ENCODE measurements around the gene COL16A1.

COL16A1 gene

GRCh38 chr1:31640179-31640578, 63.6 kb downstream of the COL16A1 start:
- in situ Hi-C loops (cut with MboI; ENCODE audit: low pct_unique_long_range_greater_than_20kb, low sequenced_read_pairs) = no loop called here
- no peak for DNase-seq

DNA sequence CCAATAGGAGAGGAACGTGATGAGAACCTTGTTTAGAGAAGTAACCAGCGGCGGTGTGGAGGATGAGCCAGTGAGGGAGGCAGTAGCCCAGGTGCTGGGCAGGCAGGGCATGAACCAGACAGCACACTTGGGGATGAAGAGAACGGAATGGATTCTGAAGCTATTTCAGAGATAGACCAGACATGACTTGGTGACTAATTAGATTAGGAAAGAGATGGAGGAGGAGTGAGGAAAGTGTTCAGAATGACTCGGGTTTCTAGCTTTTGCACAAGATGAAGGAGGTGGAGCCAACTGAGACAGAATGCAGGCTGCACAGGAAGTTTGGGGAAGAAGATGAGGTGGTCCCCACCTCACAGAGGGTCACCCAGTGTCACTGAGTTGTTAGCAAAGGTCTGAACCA, 64.3 kb downstream of the COL16A1 start:
- no peak for DNase-seq
- in situ Hi-C loops (cut with MboI; ENCODE audit: low pct_unique_long_range_greater_than_20kb, low sequenced_read_pairs) = no loop called here

GRCh38 chr1:31637915-31638673, 65.7 kb downstream of the COL16A1 start:
- in situ Hi-C loops (cut with MboI; ENCODE audit: low pct_unique_long_range_greater_than_20kb, low sequenced_read_pairs) = no loop called here
- DNase-seq = no peak

GRCh38 chr1:31633117-31633516, 70.7 kb downstream of the COL16A1 start:
- in situ Hi-C loops (cut with MboI; ENCODE audit: low pct_unique_long_range_greater_than_20kb, low sequenced_read_pairs) = no loop called here
- DNase-seq = peak; percentile 43

DNA sequence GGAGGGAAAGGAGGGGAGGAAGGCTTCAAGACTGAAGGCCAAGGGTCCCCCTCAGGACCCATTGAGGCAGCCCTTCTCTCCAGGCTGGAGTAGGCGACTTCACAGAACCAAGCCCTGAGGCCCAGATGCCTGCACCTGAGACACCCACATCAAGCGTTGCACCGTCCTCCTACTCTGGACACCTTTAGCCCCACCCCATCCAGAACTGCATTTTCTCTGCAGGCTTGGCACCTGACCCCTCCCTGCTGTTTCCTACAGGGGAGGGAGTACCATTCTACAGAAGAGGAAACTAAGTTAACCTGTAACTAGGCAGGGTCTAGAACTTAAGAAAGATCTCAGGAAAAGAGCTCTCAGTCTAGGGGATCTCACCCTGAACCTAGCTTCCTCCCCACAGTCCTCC, 71.2 kb downstream of the COL16A1 start:
- in situ Hi-C loops (cut with MboI; ENCODE audit: low pct_unique_long_range_greater_than_20kb, low sequenced_read_pairs) = no loop called here
- DNase-seq = no peak

DNA sequence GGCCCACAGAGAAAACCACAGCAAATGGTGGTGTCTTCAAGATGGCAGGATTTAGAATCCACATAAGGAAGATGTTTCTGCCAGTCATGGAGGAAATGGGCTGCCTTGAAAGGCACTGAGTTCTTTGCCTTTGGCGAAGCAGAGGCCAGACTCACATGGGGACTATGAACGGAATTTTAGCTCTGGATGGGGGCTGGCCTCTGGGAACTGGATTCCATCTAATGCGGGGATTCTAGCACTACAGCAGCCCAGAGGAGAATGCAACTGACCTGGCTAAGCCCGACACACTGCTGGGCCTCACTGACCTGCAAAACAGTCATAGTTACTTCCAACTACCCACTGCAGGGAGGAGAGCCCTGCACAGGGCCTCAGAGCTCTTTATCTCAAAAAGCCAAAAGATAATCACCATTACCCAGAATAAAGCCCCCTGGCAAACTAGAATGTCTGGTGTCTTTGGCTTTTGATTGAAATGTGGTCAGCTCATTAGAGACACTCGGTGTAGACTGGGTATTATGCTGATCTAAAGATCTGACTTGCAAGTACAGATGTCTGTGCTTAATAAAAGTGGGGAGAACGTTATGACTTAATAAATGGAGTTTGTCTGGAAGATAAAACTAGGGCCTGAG, 74.8 kb downstream of the COL16A1 start:
- in situ Hi-C loops (cut with MboI; ENCODE audit: low pct_unique_long_range_greater_than_20kb, low sequenced_read_pairs) = no loop called here
- no peak for DNase-seq

DNA sequence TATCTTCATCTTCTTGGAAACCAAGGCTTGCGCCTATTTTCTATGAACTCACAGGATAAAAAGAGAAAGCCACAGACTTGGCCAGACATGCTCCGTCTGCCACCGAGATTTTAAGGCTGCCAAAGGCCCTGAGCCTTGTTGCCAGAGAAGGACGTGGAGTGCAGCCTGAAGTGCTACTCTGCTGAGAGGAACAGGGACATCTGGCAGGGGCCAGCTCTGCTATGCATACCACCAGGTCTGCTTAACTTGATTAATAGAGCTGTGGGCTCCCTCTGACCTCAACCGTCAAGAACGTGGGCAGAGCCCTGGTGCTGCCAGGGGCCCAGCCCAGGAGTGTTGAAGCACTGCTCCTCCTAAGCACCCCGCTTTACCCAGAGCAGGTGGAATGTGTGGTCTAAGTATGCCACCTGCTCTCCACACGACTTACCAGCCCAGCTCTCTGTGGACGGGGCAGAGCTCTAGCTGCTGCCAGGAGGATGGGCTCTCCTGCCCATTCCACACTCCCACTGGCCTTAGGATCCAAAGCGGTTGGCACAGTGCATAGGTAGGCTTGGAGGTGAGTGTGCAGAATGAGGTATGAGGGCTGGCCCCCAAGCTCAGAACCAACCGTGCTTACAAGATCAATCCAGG, 75.8 kb downstream of the COL16A1 start:
- no peak for DNase-seq
- in situ Hi-C loops (cut with MboI; ENCODE audit: low pct_unique_long_range_greater_than_20kb, low sequenced_read_pairs) = no loop called here

DNA sequence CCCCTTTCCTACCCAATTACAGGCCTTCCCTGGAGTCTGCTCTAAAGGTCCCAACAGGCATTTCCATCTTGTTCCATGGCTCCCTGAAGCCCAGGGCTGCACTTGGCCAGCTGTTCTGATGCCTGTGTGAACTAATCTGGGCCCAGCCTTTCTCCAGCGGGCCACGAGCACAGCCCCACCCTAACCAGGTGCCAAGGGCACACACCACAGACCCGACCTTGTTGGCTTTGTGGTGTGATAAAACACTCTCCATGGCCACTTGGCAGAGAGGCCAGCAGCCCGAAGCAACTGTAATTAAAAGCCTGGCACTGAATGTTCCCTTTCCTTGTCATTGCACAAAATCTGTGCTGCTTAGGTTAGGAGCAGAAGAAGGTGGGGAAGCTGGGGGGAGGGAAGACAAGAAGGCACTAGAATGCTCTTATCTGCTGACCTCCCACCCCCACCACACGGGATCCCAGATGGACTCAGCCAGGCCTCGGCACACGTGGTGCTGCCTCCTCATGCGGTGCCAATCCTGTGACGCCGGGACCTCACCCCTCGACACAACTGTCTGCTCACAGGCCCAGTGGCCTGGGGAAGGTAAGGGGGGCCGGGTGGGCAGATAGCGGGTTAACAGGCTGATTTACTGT, 76.4 kb downstream of the COL16A1 start:
- DNase-seq = no peak
- in situ Hi-C loops (cut with MboI; ENCODE audit: low pct_unique_long_range_greater_than_20kb, low sequenced_read_pairs) = no loop called here

DNA sequence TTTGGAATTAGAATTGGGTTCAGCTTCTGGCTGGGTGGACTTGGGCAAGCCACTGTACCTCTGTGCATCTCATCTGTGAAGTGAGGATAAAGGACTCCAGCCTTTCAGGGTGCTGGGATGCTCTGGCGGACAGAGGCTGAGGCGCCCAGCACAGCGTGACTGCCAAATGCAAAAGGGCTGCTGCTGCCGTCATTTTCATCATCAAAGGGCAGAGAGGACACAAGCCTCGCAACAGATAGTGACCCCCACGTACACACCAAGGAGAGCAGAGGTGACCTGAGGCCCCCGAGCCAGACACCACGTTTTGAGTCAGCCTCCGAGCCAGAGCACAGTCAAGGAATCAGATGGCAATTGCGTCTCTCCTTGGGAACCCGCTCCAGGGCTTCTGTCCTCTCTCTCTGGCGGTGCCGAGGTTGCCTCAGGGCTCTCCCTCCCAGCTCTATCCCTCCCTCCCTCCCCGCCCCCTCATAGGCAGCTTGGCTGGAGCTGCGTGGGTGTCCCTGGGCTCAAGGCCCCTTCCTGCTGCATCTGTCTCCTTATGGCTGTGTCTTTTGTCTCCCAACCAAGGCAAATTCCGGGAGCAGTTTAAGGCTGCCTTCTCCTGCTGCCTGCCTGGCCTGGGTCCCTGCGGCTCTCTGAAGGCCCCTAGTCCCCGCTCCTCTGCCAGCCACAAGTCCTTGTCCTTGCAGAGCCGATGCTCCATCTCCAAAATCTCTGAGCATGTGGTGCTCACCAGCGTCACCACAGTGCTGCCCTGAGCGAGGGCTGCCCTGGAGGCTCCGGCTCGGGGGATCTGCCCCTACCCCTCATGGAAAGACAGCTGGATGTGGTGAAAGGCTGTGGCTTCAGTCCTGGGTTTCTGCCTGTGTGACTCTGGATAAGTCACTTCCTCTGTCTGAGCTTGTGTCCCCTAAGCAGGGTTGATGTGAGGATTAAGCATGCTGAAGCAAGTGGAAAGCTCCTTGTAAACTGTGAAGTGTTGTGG, 77.3 kb downstream of the COL16A1 start:
- DNase-seq = no peak
- in situ Hi-C loops (cut with MboI; ENCODE audit: low pct_unique_long_range_greater_than_20kb, low sequenced_read_pairs) = no loop called here

GRCh38 chr1:31625561-31626222, 78.1 kb downstream of the COL16A1 start:
- in situ Hi-C loops (cut with MboI; ENCODE audit: low pct_unique_long_range_greater_than_20kb, low sequenced_read_pairs) = no loop called here
- DNase-seq = no peak

DNA sequence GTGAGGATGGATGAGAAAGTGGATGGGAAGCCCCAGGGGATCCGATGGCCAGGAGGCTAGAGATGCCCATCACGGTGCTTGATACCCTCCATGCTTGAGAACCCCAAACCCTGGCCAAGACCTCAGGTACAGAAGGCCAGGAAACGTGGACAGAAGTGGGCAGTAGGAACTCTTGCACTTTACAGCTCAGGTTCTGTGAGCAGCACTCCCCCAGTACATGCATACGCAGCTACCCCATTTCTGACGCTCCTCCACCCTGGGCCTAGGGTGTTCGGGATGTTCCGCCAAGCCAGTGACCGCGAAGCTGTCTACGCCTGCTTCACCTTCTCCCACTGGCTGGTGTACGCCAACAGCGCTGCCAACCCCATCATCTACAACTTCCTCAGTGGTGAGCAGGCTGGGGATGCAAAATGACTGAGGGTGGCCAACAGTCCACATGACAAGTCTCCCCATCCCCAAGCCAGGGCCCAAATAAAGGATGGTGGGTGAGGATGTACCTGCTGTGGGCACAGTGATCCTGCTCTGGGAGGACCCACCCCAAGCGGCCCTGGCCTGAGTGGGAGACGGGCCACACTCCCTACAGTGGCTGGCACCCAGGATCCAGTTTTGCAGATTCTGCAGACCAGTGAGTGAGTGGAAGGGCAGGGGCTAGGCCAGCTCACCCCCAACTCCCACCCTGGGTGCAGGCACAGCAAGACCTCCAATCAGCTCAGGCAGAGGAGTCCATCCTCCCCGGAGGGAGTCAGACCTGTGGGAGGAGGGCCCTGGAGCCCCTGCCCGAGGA, 78.9 kb downstream of the COL16A1 start:
- in situ Hi-C loops (cut with MboI; ENCODE audit: low pct_unique_long_range_greater_than_20kb, low sequenced_read_pairs) = no loop called here
- no peak for DNase-seq

DNA sequence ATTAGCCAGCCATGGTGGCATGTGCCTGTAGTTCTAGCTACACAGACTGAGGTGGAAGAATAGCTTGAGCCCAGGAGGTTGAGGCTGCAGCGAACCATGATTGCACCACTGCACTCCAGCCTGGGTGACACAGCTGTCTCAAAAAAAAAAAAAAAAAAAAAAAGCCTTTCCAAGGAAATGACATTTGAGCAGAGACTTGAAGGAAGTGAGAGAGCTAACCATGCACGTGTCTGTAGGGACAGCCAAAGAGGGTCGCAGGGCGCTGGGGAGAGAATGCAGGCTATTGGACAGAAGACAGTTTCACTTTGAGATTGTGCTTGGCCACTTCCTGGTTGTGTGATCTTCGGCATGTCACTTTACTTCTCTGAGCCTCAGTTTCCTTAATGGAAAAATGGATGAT, 79.5 kb downstream of the COL16A1 start:
- in situ Hi-C loops (cut with MboI; ENCODE audit: low pct_unique_long_range_greater_than_20kb, low sequenced_read_pairs) = no loop called here

DNA sequence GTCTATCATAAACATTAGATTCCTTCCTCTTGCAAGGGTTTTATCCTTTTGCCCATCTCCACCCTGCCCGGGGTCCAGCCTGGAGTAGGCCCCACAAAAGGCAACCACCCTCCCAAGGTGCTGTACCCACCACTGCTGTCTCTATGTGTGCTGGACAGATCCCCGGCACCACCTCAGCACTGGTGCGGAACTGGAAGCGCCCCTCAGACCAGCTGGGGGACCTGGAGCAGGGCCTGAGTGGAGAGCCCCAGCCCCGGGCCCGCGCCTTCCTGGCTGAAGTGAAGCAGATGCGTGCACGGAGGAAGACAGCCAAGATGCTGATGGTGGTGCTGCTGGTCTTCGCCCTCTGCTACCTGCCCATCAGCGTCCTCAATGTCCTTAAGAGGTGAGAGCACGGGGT, 80.5 kb downstream of the COL16A1 start:
- DNase-seq = no peak
- in situ Hi-C loops (cut with MboI; ENCODE audit: low pct_unique_long_range_greater_than_20kb, low sequenced_read_pairs) = no loop called here

More for the DNA sequence above, 79.5 kb downstream of the COL16A1 start:
- DNase-seq = no peak

- in situ Hi-C loops (cut with MboI; ENCODE audit: low pct_unique_long_range_greater_than_20kb, low sequenced_read_pairs) = no loop called here
- no peak for DNase-seq
Measured at GRCh38 chr1:31621847-31622730, 81.7 kb downstream of the COL16A1 start.

DNA sequence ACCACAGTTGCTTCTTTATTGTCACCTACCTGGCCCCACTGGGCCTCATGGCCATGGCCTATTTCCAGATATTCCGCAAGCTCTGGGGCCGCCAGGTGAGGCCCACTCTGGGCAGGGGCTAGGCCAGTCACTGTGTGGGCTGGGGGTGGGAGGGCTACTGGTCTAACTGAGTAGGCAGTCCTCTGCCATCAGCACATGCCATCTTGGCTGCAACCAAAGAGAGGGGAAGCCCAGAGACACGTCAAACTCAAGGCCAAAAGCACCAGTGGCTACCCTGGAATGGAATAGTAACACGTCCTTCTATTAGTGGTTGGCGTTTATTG, 82.4 kb downstream of the COL16A1 start:
- in situ Hi-C loops (cut with MboI; ENCODE audit: low pct_unique_long_range_greater_than_20kb, low sequenced_read_pairs) = no loop called here
- DNase-seq = no peak

DNA sequence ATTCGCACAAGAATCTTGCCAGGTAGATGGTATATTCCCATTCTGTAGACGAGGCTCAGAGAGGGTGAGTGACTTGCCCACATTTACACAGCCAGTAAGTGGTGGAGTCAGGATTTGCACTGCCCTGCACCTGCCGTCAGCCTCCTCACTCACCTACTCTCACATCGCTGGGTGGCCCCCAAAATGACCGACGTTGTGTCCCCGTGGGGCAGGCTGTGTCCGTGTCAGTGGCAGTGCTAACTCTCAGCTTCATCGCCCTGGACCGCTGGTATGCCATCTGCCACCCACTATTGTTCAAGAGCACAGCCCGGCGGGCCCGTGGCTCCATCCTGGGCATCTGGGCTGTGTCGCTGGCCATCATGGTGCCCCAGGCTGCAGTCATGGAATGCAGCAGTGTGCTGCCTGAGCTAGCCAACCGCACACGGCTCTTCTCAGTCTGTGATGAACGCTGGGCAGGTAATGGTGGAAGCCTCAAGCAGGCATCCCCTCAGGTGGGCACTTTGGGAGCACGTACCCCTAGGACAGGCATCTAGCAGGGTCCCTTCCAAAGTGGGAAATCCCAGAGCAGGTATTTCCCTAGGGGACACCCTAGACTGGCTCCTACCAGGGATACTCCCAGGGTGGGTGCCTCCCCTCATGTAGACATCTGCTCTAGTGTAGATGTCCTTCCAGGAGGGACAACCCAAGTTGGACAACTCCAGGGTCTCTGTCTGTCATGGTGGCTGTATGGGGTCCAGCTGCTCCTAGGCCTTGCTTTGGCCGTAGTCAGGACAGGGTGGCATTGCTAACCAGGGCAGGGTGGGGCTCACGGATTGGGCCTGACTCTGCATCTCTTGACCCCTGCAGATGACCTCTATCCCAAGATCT, 83.0 kb downstream of the COL16A1 start:
- in situ Hi-C loops (cut with MboI; ENCODE audit: low pct_unique_long_range_greater_than_20kb, low sequenced_read_pairs) = no loop called here
- no peak for DNase-seq
